K562 (cell line): Measurements from ENCODE around the gene MANEAL. TPM values are rescaled to one million over a fixed set of nuclear protein-coding genes. Genes with fewer than 3 reads are reported as not detected.
A peak's percentile ranks its signal among the peaks of the same experiment; 100 is the strongest.

ENCODE experiments used
- ATAC-seq: fragments of 200-7000 bp; cut with Tn5 transposase; 3 replicates; pipeline ENCODE4 v1.9.1; 2020; ENCODE audit warnings: moderate library complexity
- BruUV-seq: library from RNA; stranded (reverse); fragments of 400-500 nt; replicated peaks from 2 replicates; lab custom pipeline; 2021; lab: Mats Ljungman, UMichigan
- CTCF ChIA-PET: fragments of 300-600 bp; formaldehyde crosslinking; extraction: SDS; loops from one replicate; lab custom pipeline; 2021; ENCODE audit warnings: low intra/inter-chr PET ratio; lab: Yijun Ruan, JAX
- POLR2A ChIA-PET: fragments of 300-600, 350-650 bp; sonication (Branson Sonifier 250); formaldehyde crosslinking; extraction: SDS; loops from one replicate; lab custom pipeline; 2021; ENCODE audit warnings: antibody characterized with exemption, inconsistent platforms; lab: Yijun Ruan, JAX
- DNase-seq, 4 experiments: peaks; one replicate each; pipeline versions ENCODE4 v3.0.0 to v3.0.0-alpha.2; 2011 to 2018; ENCODE audit warnings: low spot score in 3 of 4, mixed read lengths in 3 of 4; ENCODE audit errors: extremely low read depth in 1 of 4
- FAIRE-seq: peaks from 2 replicates; lab custom pipeline; 2011; peaks lifted over from hg19 to GRCh38; lab: Jason Lieb, UNC
- H2AFZ ChIP-seq: 2 replicates; pipeline ENCODE4 v1.6.0; 2011; ENCODE audit warnings: low read depth, low read length, control low read depth, inconsistent platforms
- H3K27ac ChIP-seq: fragments of 200-600 bp; 3 replicates; pipeline ENCODE4 v1.8.0; 2011; ENCODE audit warnings: low read depth, mild to moderate bottlenecking, control low read depth, inconsistent platforms, low read length, moderate library complexity, mixed read lengths; ENCODE audit errors: extremely low read depth
- H3K27me3 ChIP-seq, 2 experiments: fragments of 300-600 bp in 1 of 2; 2 replicates in 1 of 2; 3 replicates in 1 of 2; pipeline versions ENCODE4 v1.6.0 to v1.8.0; 2011; ENCODE audit warnings: inconsistent platforms in 2 of 2, low read length in 2 of 2, mild to moderate bottlenecking in 1 of 2, mixed read lengths in 1 of 2, moderate library complexity in 1 of 2; ENCODE audit not compliant: control insufficient read depth in 2 of 2, insufficient read depth in 2 of 2
- H3K36me3 ChIP-seq: fragments of 300-600 bp; 3 replicates; pipeline ENCODE4 v1.8.0; 2011; ENCODE audit warnings: mild to moderate bottlenecking, low read length, inconsistent platforms; ENCODE audit not compliant: control insufficient read depth, insufficient read depth
- H3K4me1 ChIP-seq, 2 experiments: fragments of 200-600 bp in 1 of 2; replicated peaks in 1 of 2; 2 replicates in 1 of 2; 3 replicates in 1 of 2; pipeline versions ENCODE4 v1.5.1 to v1.8.0; 2011; ENCODE audit warnings: inconsistent platforms in 2 of 2, low read length in 2 of 2, mild to moderate bottlenecking in 1 of 2, mixed read lengths in 1 of 2, moderate library complexity in 1 of 2; ENCODE audit not compliant: control insufficient read depth in 2 of 2, insufficient read depth in 2 of 2
- H3K4me2 ChIP-seq: 2 replicates; pipeline ENCODE4 v1.6.1; 2011; ENCODE audit warnings: low read length, control low read depth, inconsistent platforms, mixed read lengths; ENCODE audit not compliant: insufficient read depth
- H3K4me3 ChIP-seq: fragments of 200-600 bp; sonication (generic), shearing (Covaris generic); 2 replicates; pipeline ENCODE4 v1.5.1; 2016; ENCODE audit warnings: control low read depth, inconsistent platforms
- H3K79me2 ChIP-seq: fragments of 200-600 bp; 3 replicates; pipeline ENCODE4 v1.8.0; 2011; ENCODE audit warnings: low read length, inconsistent platforms; ENCODE audit not compliant: control insufficient read depth, insufficient read depth
- H3K9ac ChIP-seq, 2 experiments: 2 replicates each; pipeline versions ENCODE4 v1.6.0 to v1.6.1; 2011; ENCODE audit warnings: low read depth in 2 of 2, low read length in 2 of 2, control low read depth in 1 of 2, inconsistent platforms in 1 of 2, mild to moderate bottlenecking in 1 of 2, mixed read lengths in 1 of 2; ENCODE audit not compliant: insufficient read depth in 1 of 2
- H3K9me1 ChIP-seq: one replicate; pipeline ENCODE4 v1.6.0; 2011; ENCODE audit warnings: inconsistent platforms, mild to moderate bottlenecking, low read length, moderate library complexity; ENCODE audit not compliant: control insufficient read depth, insufficient read depth
- H3K9me3 ChIP-seq: replicated peaks from 2 replicates; pipeline ENCODE4 v1.5.1; 2011; ENCODE audit warnings: low read depth, low read length, inconsistent platforms; ENCODE audit not compliant: control insufficient read depth, insufficient read depth
- H4K20me1 ChIP-seq: replicated peaks from 2 replicates; pipeline ENCODE4 v1.6.1; 2011; ENCODE audit warnings: low read length, inconsistent platforms, mixed read lengths; ENCODE audit not compliant: control insufficient read depth, insufficient read depth
- AFF1 ChIP-seq, 2 experiments: fragments of 450-650 bp; IDR thresholded peaks; 2 replicates each; pipeline ENCODE4 v1.6.1; 2018; ENCODE audit warnings: mild to moderate bottlenecking in 2 of 2, low read depth in 1 of 2; ENCODE audit not compliant: partially characterized antibody in 2 of 2
- ARHGAP35 ChIP-seq: fragments of 450-650 bp; IDR thresholded peaks from 2 replicates; pipeline ENCODE4 v1.6.1; 2018; ENCODE audit not compliant: partially characterized antibody
- BDP1 ChIP-seq: IDR thresholded peaks from 3 replicates; pipeline ENCODE4 v1.6.1; 2011; ENCODE audit not compliant: insufficient read length, insufficient read depth
- HOMEZ ChIP-seq: fragments of 250-450 bp; sonication (Bioruptor Pico); IDR thresholded peaks from 2 replicates; pipeline ENCODE4 v1.4.0; 2020; ENCODE audit warnings: mild to moderate bottlenecking, moderate library complexity
- NRF1 ChIP-seq, 2 experiments: fragments of 450-650 bp; IDR thresholded peaks in 1 of 2; conservative IDR thresholded peaks in 1 of 2; 2 replicates each; pipeline ENCODE4 v1.6.1; 2014; ENCODE audit warnings: mild to moderate bottlenecking in 2 of 2
- SAFB ChIP-seq: fragments of 200-400 bp; formaldehyde crosslinking; IDR thresholded peaks from 2 replicates; pipeline ENCODE4 v1.6.1; 2017; ENCODE audit warnings: low read depth, low read length, borderline replicate concordance
- SNIP1 ChIP-seq: fragments of 450-650 bp; IDR thresholded peaks from 2 replicates; pipeline ENCODE4 v1.7.1; 2017; ENCODE audit warnings: low read depth, mild to moderate bottlenecking
- ZNF431 ChIP-seq: sonication (generic); formaldehyde crosslinking; IDR thresholded peaks from 2 replicates; pipeline ENCODE4 v1.8.0; 2022; ENCODE audit warnings: mild to moderate bottlenecking, missing genetic modification reagents
- ZNF583 ChIP-seq: fragments of 250-450 bp; sonication (Bioruptor Pico); IDR thresholded peaks from 2 replicates; pipeline ENCODE4 v1.4.0; 2020
- ZNF76 ChIP-seq: fragments of 250-450 bp; sonication (Bioruptor Pico); IDR thresholded peaks from 2 replicates; pipeline ENCODE4 v1.4.0; 2020; ENCODE audit warnings: mild to moderate bottlenecking, moderate library complexity, borderline replicate concordance
- ZNF766 ChIP-seq: fragments of 200-800 bp; sonication (Bioruptor generic); conservative IDR thresholded peaks from 2 replicates; pipeline ENCODE4 v1.6.1; 2016; ENCODE audit warnings: missing genetic modification characterization, missing compliant biosample characterization
- WGBS: fragments of 100-300 bp; shearing (Covaris generic); methylation state at CpG from one replicate; pipeline ENCODE4 v1.1.6; 2016; ENCODE audit warnings: low coverage, mixed read lengths; ENCODE audit not compliant: insufficient coverage; ENCODE audit errors: missing lambda C conversion rate; 5-methylcytosine and 5-hydroxymethylcytosine counted together
- in situ Hi-C: fragments of 300-500 bp; cut with MboI; formaldehyde crosslinking; loops from 4 replicates; pipeline ENCODE4 v1.15.0; 2018; ENCODE audit warnings: inconsistent platforms, mixed read lengths
- intact Hi-C: fragments of 100-400 bp; cut with micrococcal nuclease; formaldehyde crosslinking; loops from 2 replicates; pipeline ENCODE4 v1.14.2; 2022
- polyA plus RNA-seq, 8 experiments: library from polyadenylated mRNA; depleted of rRNA in 4 of 8; stranded (reverse) in 5 of 8; unstranded in 3 of 8; fragments of >200 nt; fragmentation: Nextera tagmentation in 2 of 8; fragmentation: Illumina TruSeq in 1 of 8; extraction: Ambion mirVana in 2 of 8; extraction: Trizol in 1 of 8; gene quantifications; 2 replicates each; pipeline versions ENCODE4 v1.2.1 to v1.2.3, GENCODE V29; 2011 to 2014; ENCODE audit warnings: inconsistent platforms in 1 of 8, missing spikeins in 1 of 8
- total RNA-seq, 7 experiments: library from RNA; depleted of rRNA in 6 of 7; stranded (reverse); fragments of >200 nt in 6 of 7; fragmentation: Illumina TruSeq in 2 of 7; extraction: Trizol in 2 of 7; gene quantifications; 2 replicates each; pipeline versions ENCODE4 v1.2.1 to v1.2.3, GENCODE V29; 2011 to 2021; ENCODE audit warnings: low replicate concordance in 1 of 7

The MANEAL gene
- total and polyA plus RNA-seq, 9 of the 15 experiments (the other 6 are each of a cell fraction or from before 2014, with no cell fraction given), result 0.37 to 3.2 (median 1.2) TPM

- 17% methylated on average over 55 of the region's 68 CpGs for WGBS
- Histone ChIP-seq H3K4me3 (no peak overlapping the region), H3K9me1 (no peaks in the 10 kb centered on the region), H3K4me1 (peaks cover 4 to 34% of the 10 kb centered on the region in 2 experiments; a peak in 3 of 5 replicates), H3K4me2 (no peak overlapping the region), H3K9ac (no peak overlapping the region), H2AFZ (no peak overlapping the region), H3K9me3 (no peaks in the 10 kb centered on the region), H3K79me2 (no peaks in the 10 kb centered on the region), H4K20me1 (peaks cover 11% of the 10 kb centered on the region), H3K27ac (no peak overlapping the region), H3K27me3 (peaks cover 31 to 39% of the 10 kb centered on the region in 2 experiments), H3K36me3 (no peaks in the 10 kb centered on the region)
- CTCF ChIA-PET, result no interaction called here
- no peak for ATAC-seq
- intact Hi-C loops (loop anchor here (10.0 kb wide), 1 partner anchor 157 kb away; no protein-coding TSS in a partner anchor), in situ Hi-C loops (no loop called here)
- POLR2A ChIA-PET, result interaction anchor here (0.6 kb wide), 1 partner anchor 372 kb away, joined by 3 read pairs; no protein-coding TSS in a partner anchor
- BruUV-seq, result no TSS peak
- FAIRE-seq, result no peak
- TF ChIP-seq NRF1 (conservative IDR thresholded peaks at IDR 0.05 in 1 of 2, IDR thresholded peaks at IDR 0.05 in 1 of 2) (peak; percentile 35 to 38; a peak in 2 of 4 replicates), AFF1 (IDR thresholded peaks at IDR 0.05; ENCODE audit: low read depth in 1 of 2, partially characterized antibody in 2 of 2) (no peak), BDP1 (no peak), ZNF76 (CRISPR knock-in tag) (no peak), SAFB (peak; percentile 45; the same call in 1 of the 2 replicates), ZNF583 (CRISPR knock-in tag) (no peak), ZNF431 (CRISPR knock-in tag) (no peak), SNIP1 (no peak), ARHGAP35 (no peak), HOMEZ (no peak), ZNF766 (no peak)
- DNase-seq, result no peak
Observed at GRCh38 chr1:37761416-37762095, 32.1 kb upstream of the MANEAL start.
